Ramos (cell line): Measurements from ENCODE around the gene CATSPERD.
"Not testable (repeated sequence)": the region's sequence is repeated elsewhere in the genome, so short reads cannot be mapped to it uniquely, and the experiment has no call there.

Experiments used
- in situ Hi-C: fragments of 300-500 bp; cut with MboI; formaldehyde crosslinking; loops from one replicate; pipeline ENCODE4 v1.14.3; 2022; ENCODE audit warnings: low sequenced_read_pairs; ENCODE audit not compliant: unreplicated experiment

The CATSPERD gene

DNA sequence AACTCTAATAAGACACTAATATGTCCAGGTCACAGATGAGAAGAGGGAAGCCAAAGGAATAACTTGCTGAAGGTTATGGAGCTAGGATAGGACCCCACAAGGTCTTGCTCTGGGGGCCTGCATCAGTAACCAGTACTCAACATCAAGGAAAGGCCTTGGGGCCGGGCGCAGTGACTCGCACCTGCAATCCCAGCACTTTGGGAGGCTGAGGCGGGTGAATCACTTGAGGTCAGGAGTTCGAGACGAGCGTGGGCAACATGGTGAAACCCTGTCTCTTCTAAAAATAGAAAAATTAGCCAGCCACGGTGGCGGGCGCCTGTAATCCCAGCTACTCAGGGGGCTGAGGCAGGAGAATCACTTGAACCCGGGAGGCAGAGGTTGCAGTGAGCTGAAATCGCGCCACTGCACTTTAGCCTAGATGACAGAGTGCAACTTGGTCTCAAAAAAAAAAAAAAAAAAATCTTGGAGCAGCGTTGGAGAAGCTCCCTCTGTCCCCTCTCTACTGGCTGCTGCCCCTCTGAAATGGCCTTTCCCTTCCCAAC is 2.3 kb upstream of the CATSPERD start:
- in situ Hi-C loops, result no loop called here

DNA sequence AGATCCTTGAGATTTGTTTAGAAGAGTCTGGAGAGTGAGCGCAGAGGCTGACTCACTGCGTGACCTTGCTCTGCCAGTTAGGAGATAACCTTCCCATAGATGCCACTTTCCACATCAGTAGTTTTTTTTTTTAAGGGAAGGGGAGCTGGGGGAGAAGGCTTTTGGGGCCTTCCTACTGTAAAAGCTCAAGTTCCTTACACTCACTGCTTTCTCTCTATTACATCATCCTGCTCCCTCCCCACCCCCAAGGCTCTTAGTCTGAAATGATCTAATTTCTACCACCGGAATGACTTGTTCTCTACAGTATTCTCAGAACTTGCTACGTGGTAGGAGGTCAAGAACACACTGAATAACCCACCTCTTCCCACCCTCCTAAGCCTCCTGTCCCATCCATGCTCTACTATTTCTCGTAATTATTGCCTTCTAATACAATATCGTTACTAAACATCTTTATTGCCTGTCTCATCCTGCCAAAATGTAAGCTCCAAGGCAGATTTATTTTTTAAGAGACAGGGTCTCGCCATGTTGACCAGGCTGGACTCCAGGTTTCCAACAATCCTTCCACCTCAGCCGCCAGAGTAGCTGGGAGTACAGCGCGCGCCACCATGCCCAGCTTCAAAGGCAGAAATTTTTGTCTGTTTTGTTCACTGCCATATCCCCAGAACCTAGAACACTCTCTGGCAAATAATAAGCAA is 1.7 kb upstream of the CATSPERD start:
- in situ Hi-C loops, result no loop called here

DNA sequence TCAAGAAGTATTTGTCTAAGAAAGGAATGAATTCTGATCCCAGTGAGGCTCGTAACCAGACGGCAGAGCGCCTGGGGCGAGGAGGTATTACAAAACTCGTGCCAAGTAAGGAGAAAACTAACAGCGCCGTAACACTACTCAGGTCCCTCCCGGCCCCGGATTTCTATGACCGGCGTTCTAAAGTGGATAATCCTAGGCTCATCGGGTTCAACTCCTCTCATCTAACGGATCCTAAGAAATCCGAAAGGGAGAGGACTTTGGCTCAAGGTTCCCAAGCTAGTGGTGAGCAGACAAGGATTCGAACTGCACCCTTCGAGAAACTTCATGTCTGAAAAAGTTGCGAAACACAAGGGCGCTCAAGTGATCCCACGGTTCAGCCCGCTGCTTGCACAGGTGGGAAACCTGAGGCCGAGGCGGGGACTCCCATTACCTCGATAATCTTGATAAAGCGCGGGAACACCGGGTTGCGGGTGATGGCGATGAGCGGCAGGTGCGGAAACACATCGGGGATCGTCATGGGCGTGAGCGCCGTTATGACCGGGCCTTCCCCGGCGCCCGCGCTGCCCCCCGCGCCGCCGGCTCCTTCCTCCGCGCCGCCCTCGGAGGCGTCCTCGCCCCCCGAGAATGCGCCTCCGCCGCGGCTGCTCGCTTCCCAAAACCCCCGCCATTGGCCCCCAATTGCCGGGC is 1.0 kb upstream of the CATSPERD start:
- in situ Hi-C loops, result no loop called here

DNA sequence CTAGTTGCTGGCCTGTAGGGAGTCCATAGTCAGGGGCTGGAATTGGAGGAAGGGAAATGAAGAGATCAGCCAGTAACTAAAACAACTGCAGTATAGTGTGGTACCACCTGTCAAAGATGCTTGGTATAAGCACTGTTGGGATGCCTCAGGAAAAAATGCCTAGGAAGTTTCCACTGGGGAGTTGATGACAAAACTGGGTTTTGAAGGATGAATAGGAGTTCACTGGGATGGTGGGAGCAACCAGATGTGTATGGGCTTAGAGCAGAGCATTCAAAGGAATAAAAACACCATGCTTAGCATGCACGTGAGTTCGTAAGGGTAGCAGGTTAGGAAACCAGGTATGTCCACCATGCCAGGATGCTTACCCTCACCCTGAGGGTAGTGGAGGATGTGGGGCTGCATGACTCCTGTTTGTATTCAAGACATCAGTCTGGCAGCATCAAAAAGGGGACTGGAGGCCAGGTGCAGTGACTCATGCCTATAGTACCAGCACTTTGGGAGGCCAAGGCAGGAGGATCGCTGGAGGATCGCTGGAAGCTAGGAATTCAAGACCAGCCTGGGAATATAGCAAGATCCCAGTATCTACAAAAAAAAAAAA is 7.1 kb downstream of the CATSPERD start:
- in situ Hi-C loops, result no loop called here

DNA sequence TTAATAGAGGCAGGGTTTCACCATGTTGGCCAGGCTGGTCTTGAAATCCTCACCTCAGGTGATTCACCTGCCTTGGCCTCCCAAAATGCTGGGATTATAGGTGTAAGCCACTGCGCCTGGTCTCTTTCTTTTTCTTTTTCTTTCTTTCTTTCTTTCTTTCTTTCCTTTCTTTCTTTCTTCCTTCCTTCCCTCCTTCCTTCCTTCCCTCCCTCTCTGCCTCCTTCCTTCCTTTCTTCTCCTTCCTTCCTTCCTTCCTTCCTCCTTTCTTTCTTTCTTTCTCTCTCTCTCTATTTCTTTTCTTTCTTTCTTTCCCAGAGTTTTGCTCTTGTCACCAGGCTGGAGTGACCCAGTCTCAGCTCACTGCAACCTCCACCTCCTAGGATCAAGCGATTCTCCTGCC is 12.7 kb downstream of the CATSPERD start:
- in situ Hi-C loops, result not testable (repeated sequence)

DNA sequence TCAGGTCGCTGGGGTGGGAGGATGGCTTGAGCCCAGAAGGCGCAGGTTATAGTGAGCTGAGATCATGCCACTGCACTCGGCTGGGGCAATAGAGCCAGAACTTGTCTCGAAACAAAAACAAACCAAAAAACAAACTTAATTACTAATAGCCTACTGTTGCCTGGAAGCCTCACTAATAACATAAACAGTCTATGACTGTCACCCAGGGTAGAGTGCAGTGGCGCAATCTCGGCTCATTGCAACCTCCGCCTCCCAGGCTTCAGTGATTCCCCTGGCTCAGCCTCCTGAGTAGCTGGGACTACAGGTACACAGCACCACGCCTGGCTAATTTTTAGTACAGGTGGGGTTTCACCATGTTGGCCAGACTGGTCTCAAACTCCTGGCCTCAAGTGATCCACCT is 18.0 kb downstream of the CATSPERD start:
- in situ Hi-C loops, result no loop called here

DNA sequence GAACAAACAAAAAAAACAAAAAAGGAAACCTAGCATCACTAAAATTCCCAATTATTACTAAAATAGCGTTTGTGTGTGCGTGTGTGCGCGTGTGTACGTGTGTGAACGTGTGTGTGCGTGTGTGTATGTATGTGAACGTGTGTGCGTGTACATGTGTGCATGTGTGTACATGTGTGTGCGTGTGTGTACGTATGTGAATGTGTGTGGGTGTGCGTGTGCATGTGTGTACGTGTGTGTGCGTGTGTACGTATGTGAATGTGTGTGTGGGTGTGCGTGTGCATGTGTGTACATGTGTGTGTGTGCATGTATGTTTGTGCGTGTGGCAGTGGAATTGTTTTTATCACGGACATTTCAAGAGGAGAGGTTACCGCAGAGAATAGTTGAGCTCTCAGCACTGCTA is 21.6 kb downstream of the CATSPERD start:
- in situ Hi-C loops, result no loop called here

DNA sequence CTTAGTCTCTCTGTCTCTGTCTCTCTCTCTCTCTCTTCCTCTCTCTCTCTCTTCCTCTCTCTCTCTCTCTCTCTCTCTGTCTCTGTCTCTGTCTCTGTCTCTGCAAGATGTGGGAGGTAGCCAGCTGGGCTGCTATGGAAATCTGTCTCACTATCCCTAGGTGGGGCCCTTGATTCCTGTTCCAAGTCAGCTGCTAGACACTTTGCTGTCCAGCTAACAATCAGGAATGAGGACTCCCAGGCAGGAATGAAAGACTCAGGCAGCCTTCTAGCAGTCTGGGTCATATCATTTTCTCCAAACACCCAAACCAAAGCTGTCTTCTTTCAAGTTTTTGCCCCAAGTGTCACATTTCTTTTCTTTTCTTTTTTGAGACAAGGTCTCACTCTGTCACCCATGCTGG is 23.2 kb downstream of the CATSPERD start:
- in situ Hi-C loops, result no loop called here

DNA sequence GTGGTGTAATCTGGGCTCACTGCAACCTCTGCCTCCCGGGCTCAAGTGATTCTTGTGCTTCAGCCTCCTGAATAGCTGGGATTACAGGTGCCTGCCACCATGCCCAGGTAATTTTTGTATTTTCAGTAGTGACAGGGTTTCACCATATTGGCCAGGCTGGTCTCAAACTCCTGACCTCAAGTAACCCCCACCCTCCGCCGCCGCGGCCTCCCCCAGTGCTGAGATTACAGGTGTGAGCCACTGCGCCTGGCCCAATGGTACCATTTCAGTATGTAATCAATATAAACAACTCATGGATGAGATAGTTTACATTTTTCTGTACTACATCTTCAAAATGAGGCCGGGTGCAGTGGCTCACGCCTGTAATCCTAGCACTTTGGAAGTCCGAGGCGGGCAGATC is 24.6 kb downstream of the CATSPERD start:
- in situ Hi-C loops, result not testable (repeated sequence)

DNA sequence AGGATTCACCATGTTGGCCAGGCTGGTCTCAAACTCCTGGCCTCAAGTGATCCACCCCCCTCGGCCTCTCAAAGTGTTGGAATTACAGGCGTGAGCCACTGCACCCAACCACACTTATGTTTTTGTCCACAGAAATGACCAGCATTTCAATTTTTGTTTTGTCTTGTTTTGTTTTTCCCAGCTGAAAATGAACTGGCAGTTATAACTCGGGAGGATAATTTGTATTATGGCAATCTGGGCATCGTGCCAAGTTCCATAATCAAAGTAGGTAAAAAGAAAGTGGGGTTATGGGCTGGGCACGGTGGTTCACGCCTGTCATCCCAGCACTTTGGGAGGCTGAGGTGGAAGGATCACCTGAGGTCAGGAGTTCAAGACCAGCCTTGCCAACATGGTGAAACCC is 28.5 kb downstream of the CATSPERD start:
- in situ Hi-C loops, result not testable (repeated sequence)

DNA sequence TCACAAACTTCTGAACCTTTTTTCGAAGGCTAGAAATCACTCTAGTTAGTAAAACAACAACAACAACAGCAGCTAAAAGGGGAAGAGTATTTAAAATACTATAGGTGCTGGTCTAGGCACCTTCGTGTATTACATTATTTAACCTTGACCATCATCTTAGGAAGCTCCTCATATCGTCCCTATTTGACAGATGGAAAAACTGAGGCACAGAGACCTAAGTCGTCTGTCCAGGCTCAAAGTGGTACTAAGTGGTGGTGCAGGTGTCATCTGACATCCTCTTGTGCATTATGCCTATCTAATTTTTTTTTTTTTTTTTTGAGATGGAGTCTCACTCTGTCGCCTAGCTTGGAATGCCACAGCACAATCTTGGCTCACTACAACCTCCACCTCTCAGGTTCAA is 29.1 kb downstream of the CATSPERD start:
- in situ Hi-C loops, result no loop called here

DNA sequence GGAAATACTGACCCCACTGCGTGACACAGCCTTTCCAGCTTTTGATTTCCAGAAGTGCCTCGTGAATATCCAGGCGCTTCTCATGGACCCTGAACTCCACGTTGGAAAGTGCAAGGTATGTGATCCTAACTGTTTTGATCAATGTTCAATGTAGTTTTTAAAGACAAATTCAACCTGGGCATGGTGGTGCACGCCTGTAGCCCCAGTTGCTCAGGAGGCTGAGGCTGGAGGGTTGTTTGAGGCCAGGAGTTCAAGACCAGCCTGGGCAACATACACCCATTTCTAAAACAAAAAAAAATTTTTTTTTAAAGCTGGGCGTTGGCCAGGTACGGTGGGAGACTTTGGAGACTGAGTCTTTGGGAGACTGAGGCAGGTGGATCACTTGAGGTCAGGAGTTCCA is 31.3 kb downstream of the CATSPERD start:
- in situ Hi-C loops, result no loop called here

DNA sequence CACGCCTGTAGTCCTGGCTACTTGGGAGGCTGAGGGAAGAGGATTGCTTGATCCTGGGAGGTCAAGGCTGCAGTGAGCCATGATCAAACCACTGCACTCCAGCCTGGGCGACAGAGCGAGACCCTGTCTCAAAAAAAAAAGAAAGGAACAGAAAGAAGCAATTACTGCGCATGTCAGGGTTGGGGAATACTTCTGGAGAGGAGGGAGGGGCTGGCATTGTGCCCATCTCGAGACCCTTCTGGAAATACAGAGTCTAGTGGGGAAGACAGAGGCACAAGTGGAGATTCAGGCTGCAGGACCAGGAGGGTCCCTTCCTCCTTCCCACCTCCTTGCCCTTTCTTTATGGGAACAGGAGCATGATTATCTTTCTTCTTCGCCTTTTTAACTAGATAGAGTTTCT is 33.3 kb downstream of the CATSPERD start:
- in situ Hi-C loops, result no loop called here

DNA sequence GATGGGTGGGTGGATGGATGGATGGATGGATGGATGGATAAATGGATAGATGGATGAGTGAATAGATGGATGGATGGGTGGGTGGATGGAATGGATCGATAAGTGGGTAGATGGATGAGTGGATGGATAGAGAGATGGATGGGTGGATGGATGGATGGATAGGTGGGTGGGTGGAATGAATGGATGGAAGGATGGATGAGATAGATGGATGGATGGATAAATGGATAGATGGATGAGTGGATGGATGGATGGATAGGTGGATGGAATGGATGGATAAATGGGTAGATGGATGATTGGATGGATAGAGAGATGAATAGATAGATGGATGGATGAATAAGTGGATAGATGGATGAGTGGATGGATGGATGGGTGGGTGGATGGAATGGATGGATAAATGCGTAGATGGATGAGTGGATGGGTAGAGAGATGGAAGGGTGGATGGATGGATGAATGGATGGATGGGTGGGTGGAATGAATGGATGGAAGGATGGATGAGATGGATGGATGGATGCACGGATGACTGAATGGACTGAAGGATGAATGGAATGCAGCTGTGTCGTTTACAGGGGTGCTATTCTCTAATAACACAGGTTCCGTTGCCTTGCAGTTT is 42.3 kb downstream of the CATSPERD start:
- in situ Hi-C loops, result no loop called here

DNA sequence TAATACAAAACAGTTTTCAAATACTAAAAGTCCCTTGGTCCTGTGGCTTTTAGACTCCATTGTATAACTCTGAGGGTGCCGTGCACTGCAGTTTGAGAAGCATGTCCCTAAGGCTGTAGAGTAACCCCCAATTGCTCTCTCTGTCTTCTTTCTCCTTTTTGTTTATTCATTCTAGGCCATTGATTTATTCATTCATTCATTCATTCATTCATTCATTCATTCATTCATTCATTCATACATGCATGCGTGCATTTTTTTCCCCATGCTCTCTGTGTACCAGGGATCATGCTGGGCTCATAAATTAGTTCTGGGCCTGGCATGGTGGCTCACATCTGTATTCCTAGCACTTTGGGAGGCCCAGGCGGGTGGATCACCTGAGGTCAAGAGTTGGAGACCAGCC is 44.8 kb downstream of the CATSPERD start:
- in situ Hi-C loops, result no loop called here

DNA sequence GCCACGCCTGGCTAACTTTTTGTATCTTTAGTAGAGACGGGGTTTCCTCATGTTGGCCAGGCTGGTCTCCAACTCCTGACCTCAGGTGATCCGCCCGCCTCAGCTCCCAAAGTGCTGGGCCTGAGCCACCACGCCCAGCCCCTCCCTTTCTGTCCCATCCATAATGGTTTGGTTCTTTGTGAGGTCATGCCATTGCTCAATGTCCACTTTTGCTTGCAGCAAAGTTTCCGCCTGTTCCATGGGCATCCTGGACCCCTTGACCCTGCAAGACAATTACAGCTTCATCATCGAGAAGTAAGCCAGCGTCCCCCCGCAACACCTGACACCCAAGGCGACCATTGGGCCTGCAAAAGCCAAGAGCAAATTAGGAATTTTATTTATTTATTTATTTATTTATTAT is 47.5 kb downstream of the CATSPERD start:
- in situ Hi-C loops, result no loop called here

DNA sequence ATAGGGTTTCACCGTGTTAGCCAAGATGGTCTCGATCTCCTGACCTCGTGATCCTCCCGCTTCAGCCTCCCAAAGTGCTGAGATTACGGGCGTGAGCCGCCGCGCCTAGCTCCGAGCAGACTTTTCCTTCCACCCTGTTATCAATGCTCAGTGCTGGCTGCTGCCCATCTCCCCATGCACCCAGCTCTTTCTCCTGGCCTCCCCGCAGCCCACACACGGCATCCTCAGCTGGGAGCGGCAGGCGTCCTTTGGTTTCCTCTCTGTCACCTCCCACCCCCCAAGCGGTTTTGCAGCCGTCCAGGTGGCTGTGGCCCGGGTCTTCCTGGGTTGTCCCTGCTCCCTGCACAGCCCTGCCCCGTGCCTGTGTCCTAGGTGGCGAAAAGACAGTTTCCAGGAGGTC is 52.0 kb downstream of the CATSPERD start:
- in situ Hi-C loops, result no loop called here

DNA sequence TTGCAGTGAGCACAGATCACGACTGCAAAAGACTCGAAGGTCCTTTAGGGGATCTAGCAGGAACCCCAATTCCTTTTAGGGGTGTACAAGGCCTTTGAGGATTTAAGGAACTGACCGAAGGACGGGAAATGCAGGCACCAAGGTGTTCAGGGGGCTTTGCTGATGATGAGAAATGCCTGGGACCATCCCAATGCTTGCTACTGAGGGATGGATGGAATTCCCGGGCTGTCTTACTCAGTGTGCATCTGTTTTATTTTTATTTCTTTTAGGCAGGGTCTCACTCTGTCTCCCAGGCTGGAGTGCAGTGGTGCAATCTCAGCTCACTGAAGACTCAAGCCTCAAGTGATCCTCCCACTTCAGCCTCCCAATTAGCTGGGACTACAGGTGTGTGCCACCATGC is 52.8 kb downstream of the CATSPERD start:
- in situ Hi-C loops, result no loop called here

DNA sequence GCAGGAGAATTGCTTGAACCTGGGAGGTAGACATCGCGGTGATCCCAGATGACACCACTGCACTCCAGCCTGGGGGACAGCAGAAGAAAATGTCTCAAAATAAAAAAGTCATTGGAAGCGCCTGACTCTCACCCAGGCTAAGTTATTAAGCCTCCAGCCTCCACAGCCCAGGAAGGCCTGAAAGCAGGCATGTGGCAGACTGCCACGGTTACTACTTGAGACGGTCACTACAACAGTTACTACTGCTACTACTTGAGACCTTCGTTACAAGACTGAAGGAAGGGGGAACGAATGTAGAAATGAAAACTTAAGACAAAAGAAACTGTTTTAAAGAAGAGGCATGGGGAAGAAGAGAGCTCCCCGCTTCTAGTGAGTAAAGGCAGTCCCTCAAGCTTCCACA is 54.5 kb downstream of the CATSPERD start:
- in situ Hi-C loops, result no loop called here

DNA sequence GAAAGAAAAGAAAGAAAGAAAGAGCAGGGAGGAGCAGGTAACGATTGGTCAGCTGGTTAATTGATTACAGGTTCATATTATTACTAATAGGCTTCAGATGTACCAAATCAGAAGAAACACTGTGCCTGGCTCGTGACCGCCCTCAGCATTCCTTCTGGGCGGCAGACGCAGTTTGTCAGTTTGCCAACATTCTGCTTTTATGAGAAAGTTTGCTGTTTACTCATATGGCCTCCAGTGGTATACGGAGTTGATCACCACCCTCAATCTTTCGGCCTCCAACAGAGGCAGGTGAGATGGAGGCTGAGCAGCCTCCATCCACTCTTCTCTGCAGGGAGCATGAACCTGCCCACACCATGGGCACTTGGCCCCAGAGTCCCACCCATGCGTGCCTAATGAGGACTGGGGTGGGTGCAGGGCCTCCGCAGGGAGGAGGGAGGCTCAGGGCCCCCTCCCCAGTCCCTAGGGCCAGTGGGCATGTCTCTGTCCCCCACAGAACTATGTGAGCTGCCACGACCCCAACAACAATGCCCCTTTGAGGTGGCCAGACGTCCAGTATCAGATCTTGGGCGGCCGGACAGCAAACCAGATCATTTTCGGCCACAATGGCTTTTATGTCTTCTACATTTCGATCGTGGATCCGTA is 55.4 kb downstream of the CATSPERD start:
- in situ Hi-C loops, result no loop called here

DNA sequence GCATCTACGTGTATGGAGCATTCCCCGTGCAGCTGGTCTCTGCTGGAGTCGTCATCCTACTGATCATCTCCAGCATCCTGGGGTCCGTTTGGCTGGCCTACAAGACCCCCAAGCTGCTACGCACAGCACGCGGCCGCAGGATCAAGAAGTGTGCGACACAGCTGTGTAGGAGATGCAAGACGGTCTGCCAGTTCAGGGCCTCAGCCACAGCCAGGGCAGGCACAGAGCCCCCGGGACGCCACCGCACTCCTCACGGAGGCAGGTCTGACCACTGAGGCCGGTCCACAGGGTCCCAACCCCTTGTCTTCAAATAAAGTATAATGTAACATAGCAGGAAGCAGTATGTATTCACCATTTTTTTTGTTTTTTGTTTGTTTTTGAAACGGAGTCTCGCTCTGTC is 58.0 kb downstream of the CATSPERD start:
- in situ Hi-C loops, result no loop called here
